OCI-LY3 (cell line): ENCODE data around the gene CHST13.

Experiments used
- CTCF ChIP-seq: fragments of 200-600, 300-600 bp; sonication (generic); IDR thresholded peaks from 2 replicates; pipeline ENCODE4 v1.5.1; 2014; ENCODE audit warnings: antibody characterized with exemption, low read length, low read depth
- EZH2phosphoT487 ChIP-seq: fragments of 200-600 bp; shearing (Covaris generic); IDR thresholded peaks from 2 replicates; pipeline ENCODE4 v1.6.1; 2018; ENCODE audit warnings: antibody characterized with exemption, mixed run types, low read depth

GRCh38 chr3:126569390-126569975 lies 45.5 kb downstream of the CHST13 start:
- TF ChIP-seq CTCF (no peak), EZH2phosphoT487 (no peak)
